GM18508 (cell line): ENCODE measurements around the gene CCNF.

ENCODE experiments used
- ATAC-seq: cut with Tn5 transposase; IDR thresholded peaks from one replicate; pipeline ENCODE4 v1.9.1; 2021; ENCODE audit warnings: moderate number of reproducible peaks; ENCODE audit not compliant: insufficient read depth, unreplicated experiment

CCNF gene

DNA sequence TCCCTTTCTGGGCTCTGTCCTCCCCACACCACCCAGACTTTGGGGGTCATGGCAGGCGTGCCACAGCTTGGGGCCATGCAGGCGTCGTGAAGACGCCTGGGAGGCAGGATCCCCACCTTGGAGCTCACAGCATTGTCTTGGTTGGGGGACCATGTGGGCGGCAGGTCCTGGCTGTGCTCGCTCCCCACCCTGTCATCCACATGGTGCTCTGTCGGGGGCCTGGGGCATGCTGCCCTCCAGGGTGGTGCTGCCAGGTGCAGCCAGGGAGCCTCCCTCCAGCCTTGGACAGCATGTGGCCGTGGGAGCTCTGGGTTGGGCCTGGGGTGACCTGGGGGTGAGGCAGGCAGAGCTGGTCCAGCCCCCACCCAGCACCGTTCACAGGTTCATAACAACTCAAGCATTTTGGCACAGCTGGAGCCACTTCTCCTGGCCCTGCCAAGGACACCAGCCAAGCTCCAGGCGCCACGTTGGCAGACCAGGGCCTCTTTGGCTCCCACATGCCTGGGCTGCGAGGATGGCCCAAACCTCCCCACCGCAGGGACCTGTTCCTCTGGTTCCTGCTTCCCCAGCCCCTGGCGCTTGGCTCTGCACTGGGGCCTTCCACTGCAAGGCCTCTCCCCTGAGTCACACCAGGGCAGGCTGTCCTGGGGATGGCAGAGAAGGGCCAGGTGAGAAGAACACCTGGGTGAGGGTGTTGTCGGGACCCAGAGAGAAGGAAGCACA is 69.4 kb downstream of the CCNF start:
- ATAC-seq = no peak

DNA sequence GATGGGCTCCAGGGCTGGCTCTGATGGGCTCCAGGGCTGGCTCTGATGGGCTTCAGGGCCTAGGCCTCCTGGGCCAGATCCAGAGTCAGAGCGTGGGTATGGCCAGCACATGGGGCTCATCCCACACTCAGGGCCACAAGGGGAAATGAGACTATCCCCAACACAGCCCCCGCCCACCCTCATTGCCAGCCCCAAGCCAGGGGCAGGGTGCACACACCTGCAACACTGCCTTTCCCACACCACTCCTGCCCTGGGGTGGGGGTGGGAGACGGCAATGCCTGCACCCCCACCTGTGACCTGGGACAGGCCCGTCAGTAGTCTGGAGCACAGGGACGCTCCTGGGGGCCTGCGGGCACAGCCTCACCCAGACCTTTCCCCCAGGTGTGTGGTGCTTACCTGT is 70.2 kb downstream of the CCNF start:
- no peak for ATAC-seq

DNA sequence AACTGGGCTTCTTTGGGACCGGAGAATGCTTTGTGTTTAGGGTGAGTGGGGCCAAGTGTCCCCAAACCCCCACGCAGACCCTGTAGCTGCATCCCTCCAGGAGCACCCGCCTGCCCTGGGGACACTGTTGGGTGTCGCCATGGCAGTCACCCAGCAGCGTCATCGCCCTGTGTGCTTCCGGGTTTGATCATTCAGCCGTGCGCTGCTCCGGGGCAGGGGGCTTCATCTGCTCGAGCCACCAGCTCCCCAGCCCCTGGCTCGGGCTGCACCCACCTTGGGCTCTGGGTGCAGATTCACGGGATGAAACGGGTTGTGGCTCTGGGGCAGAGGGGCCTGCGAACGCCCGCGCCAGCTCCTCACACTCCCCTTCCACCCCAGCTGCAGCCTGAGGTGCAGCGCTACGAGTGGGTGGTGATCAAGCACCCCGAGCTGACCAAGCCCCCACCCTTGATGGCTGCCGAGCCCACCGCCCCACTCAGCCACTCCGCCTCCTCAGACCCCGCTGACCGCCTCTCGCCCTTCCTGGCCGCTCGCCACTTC is 70.7 kb downstream of the CCNF start:
- ATAC-seq = no peak

DNA sequence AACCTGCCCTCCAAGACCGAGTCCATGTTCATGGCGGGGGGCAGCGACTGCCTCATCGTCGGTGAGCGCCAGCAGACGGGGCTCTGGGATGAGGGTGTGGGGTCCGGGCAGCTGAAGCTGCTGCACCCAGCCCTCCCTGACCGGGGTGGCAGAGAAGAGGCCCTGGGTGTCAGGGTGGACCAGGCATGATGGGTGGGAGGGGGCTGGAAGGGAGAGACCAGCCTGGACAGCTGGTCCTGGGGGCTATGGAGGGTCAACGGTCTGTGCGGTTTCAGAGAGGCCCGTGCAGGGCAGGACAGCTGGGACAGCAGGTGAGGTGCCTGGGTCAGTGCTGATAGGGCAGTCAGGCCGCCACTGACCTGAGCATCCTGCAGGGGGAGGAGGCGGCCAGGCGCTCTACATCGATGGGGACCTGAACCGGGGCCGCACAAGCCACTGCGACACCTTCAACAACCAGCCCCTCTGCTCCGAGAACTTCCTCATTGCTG is 71.2 kb downstream of the CCNF start:
- no peak for ATAC-seq

DNA sequence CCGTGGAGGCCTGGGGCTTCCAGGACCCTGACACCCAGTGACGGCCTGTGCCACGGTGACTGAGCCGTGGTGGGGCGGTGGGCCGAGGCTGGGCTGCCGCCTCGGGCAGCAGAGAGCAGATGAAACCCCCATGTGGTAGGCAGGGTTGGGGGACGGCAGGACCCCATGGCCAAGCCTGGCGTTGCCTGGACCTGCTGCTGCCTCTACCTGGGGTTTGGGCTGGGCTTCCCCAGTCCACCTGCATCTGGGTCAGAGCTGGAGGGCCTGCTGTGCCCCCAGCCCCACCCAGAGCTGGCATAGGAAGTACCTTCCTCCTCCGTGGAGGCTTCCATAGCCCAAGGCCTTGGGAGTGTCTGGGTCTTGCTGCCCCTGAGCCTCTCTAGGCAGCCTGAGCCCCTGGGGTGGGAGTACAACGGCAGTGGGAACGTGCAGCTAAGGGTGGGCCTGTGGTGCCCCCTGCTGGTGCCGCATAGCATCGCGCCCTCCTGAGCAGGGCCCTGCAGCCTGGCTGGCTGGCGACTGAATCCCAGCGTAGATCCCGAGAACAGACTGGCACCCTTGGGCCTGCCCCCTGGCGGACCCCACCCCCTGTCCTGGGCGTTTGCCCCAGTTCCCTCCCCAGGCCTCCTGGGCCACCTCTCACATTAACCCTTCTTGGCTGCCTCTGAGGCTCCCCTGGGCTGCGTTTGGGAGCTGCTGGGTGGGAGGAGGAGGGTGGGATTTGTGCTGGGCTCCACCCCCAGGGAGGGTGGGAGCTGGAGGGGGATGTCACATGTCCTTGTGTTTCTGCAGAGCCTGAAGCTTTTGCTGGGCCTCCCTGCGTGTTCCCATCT is 71.9 kb downstream of the CCNF start:
- ATAC-seq = no peak

DNA sequence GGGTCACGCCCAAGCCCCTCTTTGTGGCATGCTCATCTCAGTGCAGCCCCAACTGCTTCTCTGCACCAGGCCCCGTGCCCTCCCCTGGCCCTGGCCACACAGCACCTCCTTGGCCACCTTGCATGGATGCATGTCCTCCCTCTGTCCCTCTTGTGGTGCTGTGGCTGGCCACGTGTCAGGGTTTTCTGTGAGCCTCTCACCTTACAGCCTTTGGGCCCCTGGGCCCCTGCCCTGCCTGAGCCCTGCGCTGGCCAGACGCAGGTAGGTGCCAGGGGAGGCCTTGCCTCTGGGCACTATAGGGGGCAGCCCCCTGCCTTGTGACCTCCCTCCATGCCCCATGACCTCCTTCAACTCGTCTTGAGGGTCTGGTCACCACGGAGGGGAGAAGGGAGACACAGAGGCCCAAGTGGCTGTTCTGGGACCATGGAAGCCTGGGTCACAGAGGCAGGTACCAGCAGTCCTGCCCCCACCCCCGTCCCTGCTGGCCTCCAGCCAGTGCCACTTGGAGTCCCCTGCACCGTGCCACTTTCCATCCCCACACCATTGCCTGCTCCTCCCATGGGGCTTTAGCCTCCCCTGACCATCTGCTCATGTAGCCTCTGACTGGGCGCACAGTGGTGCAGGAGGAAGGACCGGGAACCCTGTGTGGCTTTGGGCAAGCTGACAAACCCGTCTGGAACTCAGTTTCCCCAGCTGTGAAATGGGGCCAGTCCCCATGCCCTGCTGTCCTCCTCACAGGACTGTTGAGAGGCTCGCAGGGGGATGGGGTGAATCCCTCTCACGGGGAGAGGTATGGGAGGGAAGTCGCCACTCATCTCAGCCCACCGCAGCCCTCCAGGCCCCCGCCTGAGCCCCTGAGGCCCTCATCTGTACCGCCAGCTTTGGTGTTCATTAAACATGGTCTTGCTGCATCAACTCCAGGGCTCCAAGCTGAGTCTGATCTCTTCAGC is 73.0 kb downstream of the CCNF start:
- no peak for ATAC-seq

DNA sequence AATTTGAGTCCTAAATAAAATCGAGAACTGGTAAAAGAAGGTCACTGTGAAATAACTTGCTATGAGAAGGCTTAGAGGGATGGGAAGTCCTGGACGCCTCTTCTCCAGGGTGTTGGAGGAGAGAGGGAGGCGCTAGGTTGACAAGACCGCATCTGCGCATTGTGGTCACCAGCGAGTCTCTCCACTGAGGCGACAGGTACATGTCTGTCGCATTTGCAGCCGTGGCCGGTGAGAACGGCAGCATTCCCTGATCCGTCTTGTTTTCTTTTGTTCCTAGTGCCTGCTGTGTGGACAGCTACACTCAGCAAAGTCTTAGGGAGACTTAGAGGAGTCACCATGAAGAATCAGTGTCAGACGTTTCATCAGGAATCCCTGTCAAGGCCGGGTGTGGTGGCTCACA is 76.4 kb downstream of the CCNF start:
- no peak for ATAC-seq

DNA sequence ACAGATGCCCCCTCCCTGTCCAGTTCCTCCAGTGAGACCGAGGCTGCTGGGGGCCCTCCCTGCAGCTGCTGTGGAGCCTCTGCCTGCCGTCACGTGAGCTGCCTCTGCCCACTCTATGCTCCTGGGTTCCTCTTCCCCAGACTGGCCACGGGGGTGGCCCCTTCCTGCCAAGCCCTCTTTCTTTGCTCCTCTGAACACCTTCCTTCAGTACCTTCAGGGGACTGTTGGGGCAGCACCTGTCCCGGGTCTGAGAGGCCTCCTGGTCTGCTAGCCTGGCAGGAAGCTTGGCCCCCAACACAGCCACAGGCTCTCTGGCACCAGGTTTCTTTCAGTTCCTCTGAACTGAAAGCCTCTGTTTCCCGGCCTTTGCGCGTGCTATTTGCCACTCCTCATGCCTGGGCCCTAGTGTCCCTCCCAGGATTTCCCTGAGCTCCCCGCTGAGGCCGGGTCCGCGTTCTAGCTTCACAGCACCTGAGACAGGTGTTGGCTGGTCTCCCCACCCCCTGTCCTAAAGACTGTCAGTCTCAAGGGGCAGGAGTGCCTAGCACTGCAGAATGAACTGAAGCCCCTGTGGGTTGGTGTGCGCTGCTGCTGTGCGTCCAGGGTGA is 77.9 kb downstream of the CCNF start:
- ATAC-seq = peak; percentile 46

DNA sequence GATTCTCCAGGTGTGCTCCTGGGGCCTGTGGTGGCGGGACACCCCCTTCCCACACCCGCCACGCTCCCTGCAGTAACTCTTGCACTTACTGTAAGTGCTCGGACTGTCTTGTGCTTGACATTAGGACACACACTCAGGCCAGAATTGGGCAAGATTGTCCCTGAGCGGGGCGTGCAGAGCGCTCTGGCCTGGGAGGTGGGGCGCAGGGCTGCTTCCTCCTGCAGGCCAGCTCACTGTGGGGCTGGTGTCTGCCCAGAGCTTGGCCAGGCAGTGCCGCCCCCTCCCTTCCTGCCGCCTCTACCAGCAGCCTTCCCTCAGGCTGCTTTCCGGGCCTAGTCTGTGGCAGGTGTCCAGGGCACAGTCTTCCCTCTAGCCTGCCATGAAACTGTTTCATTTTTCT is 78.4 kb downstream of the CCNF start:
- ATAC-seq = no peak
